OCI-LY1 (cell line): Measurements from ENCODE around the gene DIP2C.

Experiments
- H2AFZ ChIP-seq: fragments of 200-600 bp; sonication (generic), shearing (Covaris generic); 2 replicates; pipeline ENCODE4 v1.6.0; 2014; ENCODE audit warnings: antibody characterized with exemption, mild to moderate bottlenecking, low read length
- H3F3A ChIP-seq: fragments of 200-600 bp; sonication (generic), shearing (Covaris generic); 2 replicates; pipeline ENCODE4 v1.6.0; 2014; ENCODE audit warnings: mild to moderate bottlenecking, antibody characterized with exemption, low read length, moderate library complexity; ENCODE audit not compliant: insufficient read depth
- H3K27ac ChIP-seq: fragments of 200-600 bp; sonication (generic); 2 replicates; pipeline ENCODE4 v1.5.1; 2014; ENCODE audit warnings: low read length, mixed run types, mild to moderate bottlenecking, low read depth; ENCODE audit not compliant: poor library complexity, severe bottlenecking
- H3K27me3 ChIP-seq: fragments of 200-600 bp; sonication (generic); 2 replicates; pipeline ENCODE4 v1.6.0; 2014; ENCODE audit warnings: antibody characterized with exemption, mild to moderate bottlenecking, low read length, moderate library complexity; ENCODE audit not compliant: insufficient read depth
- H3K36me3 ChIP-seq: fragments of 200-600 bp; sonication (generic); 2 replicates; pipeline ENCODE4 v1.6.1; 2014; ENCODE audit warnings: mild to moderate bottlenecking, antibody characterized with exemption, low read length, moderate library complexity, mixed read lengths; ENCODE audit not compliant: insufficient read depth
- H3K4me1 ChIP-seq: fragments of 200-600 bp; sonication (generic); 2 replicates; pipeline ENCODE4 v1.5.1; 2014; ENCODE audit warnings: mild to moderate bottlenecking, low read length, moderate library complexity; ENCODE audit not compliant: insufficient read depth, severe bottlenecking
- H3K4me2 ChIP-seq: fragments of 200-600 bp; sonication (generic), shearing (Covaris generic); 2 replicates; pipeline ENCODE4 v1.6.1; 2014; ENCODE audit warnings: low read length
- H3K4me3 ChIP-seq: fragments of 200-600 bp; sonication (generic); 2 replicates; pipeline ENCODE4 v1.5.1; 2014; ENCODE audit warnings: low read length, low read depth, mild to moderate bottlenecking, mixed read lengths; ENCODE audit not compliant: poor library complexity, severe bottlenecking
- H3K79me2 ChIP-seq: fragments of 200-600 bp; shearing (Covaris generic); 2 replicates; pipeline ENCODE4 v1.6.1; 2016; ENCODE audit warnings: mixed run types, low read length, mixed read lengths; ENCODE audit not compliant: insufficient read depth
- H3K9ac ChIP-seq: fragments of 200-600 bp; sonication (generic), shearing (Covaris generic); 2 replicates; pipeline ENCODE4 v1.6.1; 2014; ENCODE audit warnings: mild to moderate bottlenecking, low read length, mixed read lengths
- H3K9me2 ChIP-seq: fragments of 200-600 bp; sonication (generic), shearing (Covaris generic); 2 replicates; pipeline ENCODE4 v1.6.1; 2014; ENCODE audit warnings: low read depth, mild to moderate bottlenecking, low read length, mixed read lengths
- H3K9me3 ChIP-seq: fragments of 200-600 bp; shearing (Covaris generic); 2 replicates; pipeline ENCODE4 v1.6.1; 2014; ENCODE audit warnings: low read length, mixed read lengths
- H4K20me1 ChIP-seq: fragments of 200-600 bp; sonication (generic), shearing (Covaris generic); 2 replicates; pipeline ENCODE4 v1.6.0; 2016; ENCODE audit warnings: mild to moderate bottlenecking, low read length; ENCODE audit not compliant: insufficient read depth
- EZH2 ChIP-seq: fragments of 200-600 bp; sonication (generic), shearing (Covaris generic); IDR thresholded peaks from 2 replicates; pipeline ENCODE4 v1.8.0; 2017; ENCODE audit warnings: borderline replicate concordance, mixed run types, mild to moderate bottlenecking, antibody characterized with exemption, low read length, moderate library complexity, mixed read lengths
- TF ChIP-seq, protein P1 (sequence below): fragments of 200-600 bp; sonication (generic), shearing (Covaris generic); IDR thresholded peaks from 2 replicates; pipeline ENCODE4 v1.5.1; 2017; ENCODE audit warnings: mild to moderate bottlenecking, antibody characterized with exemption, low read length, moderate library complexity, mixed read lengths

DIP2C gene

DNA sequence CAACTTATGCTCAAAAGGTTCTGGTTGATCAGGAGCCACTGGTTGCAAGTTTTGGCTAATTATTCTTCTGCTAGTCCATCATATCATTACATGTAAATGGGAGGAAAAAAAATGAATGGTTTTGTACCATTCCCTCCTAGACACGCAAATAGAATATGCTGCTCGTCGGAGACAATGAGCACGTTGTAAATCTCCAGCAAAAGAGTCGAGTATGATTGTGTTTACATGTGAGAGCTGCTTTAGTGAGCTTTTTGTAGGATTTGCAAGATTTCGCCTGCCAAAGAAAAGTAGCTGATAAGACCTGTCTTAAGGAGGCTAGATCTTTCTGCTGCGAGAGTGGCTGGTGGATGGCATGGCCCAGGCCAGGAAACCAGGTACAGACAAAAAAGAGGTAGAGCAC is 445.2 kb downstream of the DIP2C start:
- H3F3A ChIP-seq, result no peaks in the 10 kb centered on the region
- peaks cover 23% of the 10 kb centered on the region for H3K36me3 ChIP-seq
- H4K20me1 ChIP-seq, result no peaks in the 10 kb centered on the region
- TF ChIP-seq EZH2, result no peak
- TF ChIP-seq, protein P1, sequence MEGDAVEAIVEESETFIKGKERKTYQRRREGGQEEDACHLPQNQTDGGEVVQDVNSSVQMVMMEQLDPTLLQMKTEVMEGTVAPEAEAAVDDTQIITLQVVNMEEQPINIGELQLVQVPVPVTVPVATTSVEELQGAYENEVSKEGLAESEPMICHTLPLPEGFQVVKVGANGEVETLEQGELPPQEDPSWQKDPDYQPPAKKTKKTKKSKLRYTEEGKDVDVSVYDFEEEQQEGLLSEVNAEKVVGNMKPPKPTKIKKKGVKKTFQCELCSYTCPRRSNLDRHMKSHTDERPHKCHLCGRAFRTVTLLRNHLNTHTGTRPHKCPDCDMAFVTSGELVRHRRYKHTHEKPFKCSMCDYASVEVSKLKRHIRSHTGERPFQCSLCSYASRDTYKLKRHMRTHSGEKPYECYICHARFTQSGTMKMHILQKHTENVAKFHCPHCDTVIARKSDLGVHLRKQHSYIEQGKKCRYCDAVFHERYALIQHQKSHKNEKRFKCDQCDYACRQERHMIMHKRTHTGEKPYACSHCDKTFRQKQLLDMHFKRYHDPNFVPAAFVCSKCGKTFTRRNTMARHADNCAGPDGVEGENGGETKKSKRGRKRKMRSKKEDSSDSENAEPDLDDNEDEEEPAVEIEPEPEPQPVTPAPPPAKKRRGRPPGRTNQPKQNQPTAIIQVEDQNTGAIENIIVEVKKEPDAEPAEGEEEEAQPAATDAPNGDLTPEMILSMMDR, result no peak
- H3K79me2 ChIP-seq, result no peaks in the 10 kb centered on the region
- no peaks in the 10 kb centered on the region for H3K9me3 ChIP-seq
- H3K4me1 ChIP-seq, result peaks cover 9% of the 10 kb centered on the region
- no peak overlapping the region for H2AFZ ChIP-seq
- H3K27me3 ChIP-seq, result no peaks in the 10 kb centered on the region
- no peak overlapping the region for H3K4me3 ChIP-seq
- H3K9ac ChIP-seq, result no peak overlapping the region
- H3K27ac ChIP-seq, result no peak overlapping the region
- no peaks in the 10 kb centered on the region for H3K9me2 ChIP-seq
- no peak overlapping the region for H3K4me2 ChIP-seq

DNA sequence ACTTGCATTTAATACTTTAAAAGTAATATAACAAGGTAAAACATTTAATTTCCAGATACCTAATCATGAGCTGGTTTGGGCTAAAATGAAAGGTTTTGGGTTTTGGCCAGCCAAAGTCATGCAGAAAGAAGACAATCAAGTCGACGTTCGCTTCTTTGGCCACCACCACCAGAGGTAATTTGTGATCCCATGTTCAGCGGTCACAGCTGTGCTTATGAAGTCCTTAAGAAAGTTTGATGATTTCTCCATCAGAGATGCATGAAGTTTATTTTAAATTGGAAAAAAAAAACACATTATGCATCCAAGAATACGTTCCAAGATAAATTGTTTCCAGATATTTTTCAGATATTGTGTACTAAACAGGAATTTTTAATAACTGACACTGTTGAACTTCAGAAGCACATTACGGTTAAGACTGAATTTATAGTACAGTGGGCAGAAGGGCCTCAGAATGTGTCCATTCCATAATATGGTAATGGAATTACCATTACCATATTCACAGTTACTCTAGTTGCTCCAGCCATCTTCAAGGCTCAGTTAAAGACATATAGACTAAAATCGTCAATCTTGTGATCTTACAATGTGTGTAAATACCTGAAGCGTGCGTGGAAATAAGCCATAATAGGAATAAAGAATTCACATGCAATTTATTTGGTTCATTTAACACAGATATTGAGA is 447.4 kb downstream of the DIP2C start:
- H3K4me1 ChIP-seq, result peaks cover 26% of the 10 kb centered on the region
- H3K79me2 ChIP-seq, result no peaks in the 10 kb centered on the region
- H3K36me3 ChIP-seq, result peaks cover 12% of the 10 kb centered on the region
- H3F3A ChIP-seq, result no peaks in the 10 kb centered on the region
- no peak overlapping the region for H2AFZ ChIP-seq
- H3K9me2 ChIP-seq, result no peaks in the 10 kb centered on the region
- H3K9me3 ChIP-seq, result no peaks in the 10 kb centered on the region
- TF ChIP-seq EZH2, result no peak
- TF ChIP-seq, protein P1, result no peak
- H3K4me3 ChIP-seq, result no peak overlapping the region
- no peak overlapping the region for H3K27ac ChIP-seq
- no peak overlapping the region for H3K4me2 ChIP-seq
- no peaks in the 10 kb centered on the region for H3K27me3 ChIP-seq
- H4K20me1 ChIP-seq, result no peaks in the 10 kb centered on the region
- no peak overlapping the region for H3K9ac ChIP-seq

DNA sequence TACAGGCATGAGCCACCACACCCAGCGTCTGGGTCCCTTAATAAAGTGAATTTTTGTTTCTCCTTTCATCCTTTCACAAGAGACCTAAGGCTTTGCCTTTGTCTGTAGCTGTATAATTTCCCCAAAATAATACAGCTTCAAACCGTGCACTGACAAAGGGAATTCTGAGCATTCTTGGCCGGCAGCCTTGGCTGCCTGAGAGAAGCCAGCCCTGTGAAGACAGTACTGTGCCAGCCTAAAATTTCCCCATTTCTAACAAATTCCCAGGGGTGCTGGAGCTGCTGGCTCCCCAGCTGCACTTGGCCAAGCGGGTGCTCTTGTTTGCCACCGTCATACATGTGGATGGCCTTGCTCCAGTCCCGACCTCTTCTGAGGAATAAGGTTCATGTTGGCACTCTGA is 448.0 kb downstream of the DIP2C start:
- Histone ChIP-seq H3K4me3 (no peak overlapping the region), H2AFZ (no peak overlapping the region), H3K9me3 (no peaks in the 10 kb centered on the region), H3K27me3 (no peaks in the 10 kb centered on the region), H4K20me1 (no peaks in the 10 kb centered on the region), H3K9me2 (no peaks in the 10 kb centered on the region), H3K4me1 (peaks cover 21% of the 10 kb centered on the region), H3K4me2 (no peak overlapping the region), H3K9ac (no peak overlapping the region), H3F3A (no peaks in the 10 kb centered on the region), H3K27ac (no peak overlapping the region), H3K36me3 (peaks cover 6% of the 10 kb centered on the region; the same call in 1 of the 2 replicates), H3K79me2 (no peaks in the 10 kb centered on the region)
- TF ChIP-seq, protein P1, result no peak
- no peak for TF ChIP-seq EZH2
